NB4 (cell line): ENCODE results near the gene HVCN1.

Source experiments
- DNase-seq: peaks from one replicate; pipeline ENCODE4 v3.0.0; 2010; ENCODE audit warnings: low read depth
- H3K4me3 ChIP-seq: one replicate; pipeline ENCODE4 v1.5.1; 2011; ENCODE audit warnings: mild to moderate bottlenecking, low read depth, low read length, moderate library complexity
- MYC ChIP-seq: IDR thresholded peaks from 2 replicates; pipeline ENCODE4 v1.6.1; 2011; ENCODE audit warnings: low read depth, low read length
- POLR2A ChIP-seq: IDR thresholded peaks from 2 replicates; pipeline ENCODE4 v1.6.1; 2011; ENCODE audit warnings: mild to moderate bottlenecking; ENCODE audit not compliant: insufficient read length; ENCODE audit errors: extremely low read depth
- TF ChIP-seq, protein P1 (sequence below): IDR thresholded peaks from 2 replicates; pipeline ENCODE4 v1.6.1; 2011; ENCODE audit warnings: low read depth, low read length
- TF ChIP-seq, protein P2 (sequence below): IDR thresholded peaks from one replicate; pipeline ENCODE4 v1.5.1; 2012; ENCODE audit warnings: low read depth, low read length

HVCN1 gene

DNA sequence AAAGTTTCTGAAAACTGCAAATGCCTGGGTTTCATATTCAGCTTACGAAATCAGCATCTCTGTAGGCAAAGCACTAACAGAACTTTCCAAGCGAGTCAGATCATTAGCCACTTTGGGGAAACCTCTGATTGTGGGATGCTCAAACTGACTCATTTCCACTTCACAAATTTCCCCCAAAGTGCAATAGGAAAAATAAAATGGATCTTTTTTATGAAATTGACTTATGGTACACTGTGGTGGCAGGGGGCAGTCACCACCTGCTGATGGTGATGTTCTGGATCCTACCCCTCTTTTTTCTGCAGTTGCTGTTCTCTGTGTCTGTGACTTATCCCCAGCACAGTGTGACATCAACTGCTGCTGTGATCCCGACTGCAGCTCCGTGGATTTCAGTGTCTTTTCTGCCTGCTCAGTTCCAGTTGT lies 69.4 kb downstream of the HVCN1 start:
- peak; percentile 48 for DNase-seq
- no peak overlapping the region for H3K4me3 ChIP-seq
- TF ChIP-seq, protein P1, sequence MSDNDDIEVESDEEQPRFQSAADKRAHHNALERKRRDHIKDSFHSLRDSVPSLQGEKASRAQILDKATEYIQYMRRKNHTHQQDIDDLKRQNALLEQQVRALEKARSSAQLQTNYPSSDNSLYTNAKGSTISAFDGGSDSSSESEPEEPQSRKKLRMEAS, result no peak
- TF ChIP-seq MYC, result no peak

- H3K4me3 ChIP-seq, result no peak overlapping the region
- TF ChIP-seq, protein P2, sequence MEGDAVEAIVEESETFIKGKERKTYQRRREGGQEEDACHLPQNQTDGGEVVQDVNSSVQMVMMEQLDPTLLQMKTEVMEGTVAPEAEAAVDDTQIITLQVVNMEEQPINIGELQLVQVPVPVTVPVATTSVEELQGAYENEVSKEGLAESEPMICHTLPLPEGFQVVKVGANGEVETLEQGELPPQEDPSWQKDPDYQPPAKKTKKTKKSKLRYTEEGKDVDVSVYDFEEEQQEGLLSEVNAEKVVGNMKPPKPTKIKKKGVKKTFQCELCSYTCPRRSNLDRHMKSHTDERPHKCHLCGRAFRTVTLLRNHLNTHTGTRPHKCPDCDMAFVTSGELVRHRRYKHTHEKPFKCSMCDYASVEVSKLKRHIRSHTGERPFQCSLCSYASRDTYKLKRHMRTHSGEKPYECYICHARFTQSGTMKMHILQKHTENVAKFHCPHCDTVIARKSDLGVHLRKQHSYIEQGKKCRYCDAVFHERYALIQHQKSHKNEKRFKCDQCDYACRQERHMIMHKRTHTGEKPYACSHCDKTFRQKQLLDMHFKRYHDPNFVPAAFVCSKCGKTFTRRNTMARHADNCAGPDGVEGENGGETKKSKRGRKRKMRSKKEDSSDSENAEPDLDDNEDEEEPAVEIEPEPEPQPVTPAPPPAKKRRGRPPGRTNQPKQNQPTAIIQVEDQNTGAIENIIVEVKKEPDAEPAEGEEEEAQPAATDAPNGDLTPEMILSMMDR, result no peak
- TF ChIP-seq, protein P1, result no peak
- no peak for DNase-seq
Observed at GRCh38 chr12:110616471-110617115, 72.3 kb downstream of the HVCN1 start.

GRCh38 chr12:110615171-110615570 lies 73.7 kb downstream of the HVCN1 start:
- H3K4me3 ChIP-seq, result no peak overlapping the region
- DNase-seq, result no peak
- no peak for TF ChIP-seq POLR2A
- TF ChIP-seq, protein P2, result no peak

DNA sequence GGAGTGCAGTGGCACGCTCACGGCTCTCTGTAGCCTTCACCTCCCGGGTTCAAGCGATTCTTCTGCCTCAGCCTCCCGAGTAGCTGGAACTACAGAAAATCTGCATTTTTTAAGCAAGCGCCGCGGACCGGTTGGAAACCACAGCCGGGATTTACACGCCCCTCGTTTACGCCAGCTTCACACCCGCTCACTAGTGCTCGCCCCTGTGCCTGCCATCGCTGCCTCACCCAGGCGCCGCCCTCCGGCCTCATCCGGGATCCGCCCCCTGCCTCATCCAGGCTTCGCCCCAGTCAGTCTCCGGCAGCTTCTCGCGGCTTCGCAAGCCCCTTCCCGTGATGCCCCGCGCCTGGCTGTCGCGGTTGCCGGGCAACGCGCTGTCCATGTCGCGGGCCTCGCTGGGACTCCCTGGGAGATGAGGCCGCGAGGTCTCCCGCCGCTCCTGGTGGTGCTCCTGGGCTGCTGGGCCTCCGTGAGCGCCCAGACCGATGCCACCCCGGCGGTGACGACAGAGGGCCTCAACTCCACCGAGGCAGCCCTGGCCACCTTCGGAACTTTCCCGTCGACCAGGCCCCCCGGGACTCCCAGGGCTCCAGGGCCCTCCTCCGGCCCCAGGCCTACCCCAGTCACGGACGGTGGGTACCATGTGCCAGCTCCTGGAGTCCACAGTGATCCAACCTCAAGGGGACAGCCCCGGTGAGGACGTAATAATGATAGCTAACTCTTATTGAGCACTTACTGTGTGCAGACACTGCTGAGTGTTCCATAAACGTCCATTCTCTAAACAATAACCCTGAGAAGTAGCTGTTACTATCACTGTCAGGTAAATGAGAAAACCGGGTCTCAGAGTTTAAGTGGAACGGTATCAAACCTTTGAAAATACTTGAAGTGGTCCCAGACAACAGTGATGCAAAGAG lies 74.9 kb downstream of the HVCN1 start, which contains the start of gene TCTN1:
TSS of gene TCTN1 (plus strand) at position 359 of the 914 bp plus-strand sequence. CDS start at position 413, 54 bp downstream.
- TF ChIP-seq MYC (no peak; the same call in 1 of the 2 replicates), POLR2A (peak; percentile 91)
- TF ChIP-seq, protein P1, result no peak; the same call in 1 of the 2 replicates
- peak within 1 kb of the TSS; percentile 76 for H3K4me3 ChIP-seq
- peak; percentile 99 for DNase-seq

DNA sequence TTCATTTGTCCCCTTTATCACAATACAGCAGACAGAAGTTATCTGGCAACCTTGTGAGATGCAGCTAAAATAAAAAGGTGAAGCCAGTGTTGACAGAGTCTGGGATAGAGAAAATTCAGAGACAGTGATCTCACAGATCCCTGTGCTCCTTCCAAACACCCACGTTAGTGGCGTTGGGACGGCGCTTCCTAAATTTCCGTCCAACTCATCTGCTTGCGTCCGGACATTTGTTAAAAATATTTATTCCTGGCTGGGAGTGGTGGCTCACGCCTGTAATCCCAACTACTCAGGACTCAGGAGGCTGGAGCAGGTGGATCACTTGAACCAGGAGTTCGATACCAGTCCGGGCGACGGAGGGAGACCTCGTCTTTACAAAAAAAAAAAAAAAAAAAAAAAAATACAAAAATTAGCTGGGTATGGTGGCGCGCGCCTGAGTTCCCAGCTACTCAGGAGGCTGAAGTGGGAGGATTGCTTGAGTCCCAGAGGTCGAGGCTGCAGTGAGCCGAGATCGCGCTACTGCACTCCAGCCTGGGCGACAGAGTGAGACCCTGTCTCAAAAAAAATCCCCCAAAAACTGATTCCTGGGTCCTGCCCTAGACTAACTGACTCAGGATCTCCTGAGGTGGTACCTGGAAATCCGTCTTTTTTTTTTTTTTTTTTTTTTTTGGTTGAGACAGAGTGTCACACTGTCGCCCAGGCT lies 75.7 kb downstream of the HVCN1 start:
- no peak for TF ChIP-seq MYC
- TF ChIP-seq, protein P1, result no peak
- TF ChIP-seq POLR2A, result no peak
- TF ChIP-seq, protein P2, result no peak
- no peak for DNase-seq
- peak overlapping the region; percentile 76 for H3K4me3 ChIP-seq

DNA sequence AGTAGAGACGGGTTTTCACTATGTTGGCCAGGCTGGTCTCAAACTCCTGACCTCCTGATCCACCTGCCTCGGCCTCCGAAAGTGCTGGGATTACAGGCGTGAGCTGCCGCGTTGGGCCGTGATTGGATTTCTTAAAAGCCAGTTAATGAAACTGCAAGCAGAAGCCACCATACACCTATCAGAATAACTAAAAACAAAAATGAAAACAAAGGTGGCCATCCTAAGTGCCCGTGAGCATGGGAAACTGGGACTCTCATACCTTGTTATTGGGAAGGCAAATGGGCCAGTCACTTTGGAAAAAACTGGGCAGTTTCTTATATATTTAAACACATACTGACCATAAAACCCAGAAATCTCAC lies 82.7 kb downstream of the HVCN1 start:
- peak overlapping the region; percentile 84 for H3K4me3 ChIP-seq
- no peak for DNase-seq
- TF ChIP-seq POLR2A, result no peak
- TF ChIP-seq, protein P2, result no peak
- TF ChIP-seq MYC, result no peak
- TF ChIP-seq, protein P1, result no peak
